WERI-Rb-1 (cell line): ENCODE results near the gene DMXL1.

Experiments used
- DNase-seq: peaks from one replicate; pipeline ENCODE4 v3.0.0-alpha.2; 2020
- H3K27ac ChIP-seq: fragments of 250-450 bp; sonication (Bioruptor Pico); 2 replicates; pipeline ENCODE4 v1.5.1; 2020; ENCODE audit warnings: mild to moderate bottlenecking, moderate library complexity
- H3K27me3 ChIP-seq: fragments of 250-450 bp; sonication (Bioruptor Pico); 2 replicates; pipeline ENCODE4 v1.5.1; 2021; ENCODE audit warnings: mild to moderate bottlenecking, low read depth, moderate library complexity; ENCODE audit not compliant: insufficient read depth, severe bottlenecking
- H3K36me3 ChIP-seq: fragments of 250-450 bp; sonication (Bioruptor Pico); 2 replicates; pipeline ENCODE4 v1.5.1; 2020; ENCODE audit warnings: mild to moderate bottlenecking, moderate library complexity
- H3K4me3 ChIP-seq: 2 replicates; pipeline ENCODE4 v1.5.1; 2011; ENCODE audit warnings: low read depth, mild to moderate bottlenecking, control low read depth, low read length
- H3K9me3 ChIP-seq: fragments of 250-450 bp; sonication (Bioruptor Pico); 2 replicates; pipeline ENCODE4 v1.5.1; 2021; ENCODE audit warnings: mild to moderate bottlenecking, moderate library complexity; ENCODE audit not compliant: severe bottlenecking
- CTCF ChIP-seq: IDR thresholded peaks from 2 replicates; pipeline ENCODE4 v1.5.1; 2011; ENCODE audit warnings: low read depth, mild to moderate bottlenecking, control low read depth, inconsistent platforms, low read length

Gene DMXL1

GRCh38 chr5:119158144-119158543 is 87.3 kb downstream of the DMXL1 start:
- Histone ChIP-seq H3K4me3 (no peak overlapping the region), H3K36me3 (peaks cover 7% of the 10 kb centered on the region; the same call in 1 of the 2 replicates), H3K9me3 (no peaks in the 10 kb centered on the region), H3K27me3 (no peaks in the 10 kb centered on the region), H3K27ac (no peak overlapping the region)
- no peak for DNase-seq
- no peak for TF ChIP-seq CTCF

GRCh38 chr5:119161430-119161829 is 90.5 kb downstream of the DMXL1 start:
- no peak for DNase-seq
- no peak for TF ChIP-seq CTCF
- no peaks in the 10 kb centered on the region for H3K27me3 ChIP-seq
- no peak overlapping the region for H3K4me3 ChIP-seq
- H3K27ac ChIP-seq = no peak overlapping the region
- no peaks in the 10 kb centered on the region; the same call in 1 of the 2 replicates for H3K36me3 ChIP-seq
- no peaks in the 10 kb centered on the region for H3K9me3 ChIP-seq

DNA sequence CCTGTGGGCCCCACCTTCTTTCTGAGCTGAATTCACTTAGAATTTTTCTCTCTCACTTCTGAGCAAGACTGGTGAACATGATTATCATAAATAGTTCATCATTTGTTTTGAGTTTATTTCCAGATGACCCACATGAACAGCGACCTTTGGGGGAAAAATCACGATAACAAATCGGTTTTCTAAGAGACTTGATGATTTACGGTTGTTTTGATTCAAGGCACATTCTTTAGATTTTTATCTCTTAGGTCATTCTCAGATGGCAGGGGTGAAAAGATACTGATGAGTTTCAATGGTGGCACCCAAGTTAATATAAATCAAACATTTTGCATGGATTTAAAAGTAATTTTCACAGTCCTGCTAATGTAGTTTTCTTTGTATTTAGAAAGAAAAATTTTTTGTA is 95.1 kb downstream of the DMXL1 start:
- H3K27ac ChIP-seq = no peak overlapping the region
- H3K36me3 ChIP-seq = no peaks in the 10 kb centered on the region; the same call in 1 of the 2 replicates
- H3K9me3 ChIP-seq = no peaks in the 10 kb centered on the region
- no peak for DNase-seq
- H3K27me3 ChIP-seq = no peaks in the 10 kb centered on the region
- TF ChIP-seq CTCF = no peak
- H3K4me3 ChIP-seq = no peak overlapping the region

- DNase-seq = no peak
- H3K27ac ChIP-seq = no peak overlapping the region
- no peak for TF ChIP-seq CTCF
- no peaks in the 10 kb centered on the region for H3K27me3 ChIP-seq
- no peak overlapping the region for H3K4me3 ChIP-seq
- H3K9me3 ChIP-seq = no peaks in the 10 kb centered on the region
- H3K36me3 ChIP-seq = no peaks in the 10 kb centered on the region; the same call in 1 of the 2 replicates
These were observed 97.5 kb downstream of the DMXL1 start for GRCh38 chr5:119168401-119168800.

DNA sequence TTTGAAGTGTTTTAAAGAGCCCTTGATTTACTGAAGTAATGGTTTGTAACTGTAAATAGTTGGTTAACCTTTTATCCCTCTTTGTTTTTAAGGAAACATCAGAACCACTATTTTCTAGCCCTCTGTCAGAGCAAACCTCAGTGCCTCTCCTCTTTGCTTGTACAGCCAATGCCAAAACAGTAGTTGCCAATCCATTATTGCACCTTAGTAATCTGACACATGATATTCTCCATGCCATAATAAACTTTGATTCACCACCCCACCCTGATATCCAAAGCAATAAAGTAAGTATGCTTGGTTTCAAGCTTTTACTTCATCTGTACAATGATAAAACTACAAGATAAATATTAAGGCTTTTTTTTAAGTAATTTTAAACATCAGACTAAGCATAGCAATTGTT is 100.8 kb downstream of the DMXL1 start:
- DNase-seq = no peak
- H3K36me3 ChIP-seq = no peaks in the 10 kb centered on the region; the same call in 1 of the 2 replicates
- no peak overlapping the region for H3K4me3 ChIP-seq
- H3K27ac ChIP-seq = no peak overlapping the region
- no peak for TF ChIP-seq CTCF
- H3K27me3 ChIP-seq = no peaks in the 10 kb centered on the region
- H3K9me3 ChIP-seq = no peaks in the 10 kb centered on the region

DNA sequence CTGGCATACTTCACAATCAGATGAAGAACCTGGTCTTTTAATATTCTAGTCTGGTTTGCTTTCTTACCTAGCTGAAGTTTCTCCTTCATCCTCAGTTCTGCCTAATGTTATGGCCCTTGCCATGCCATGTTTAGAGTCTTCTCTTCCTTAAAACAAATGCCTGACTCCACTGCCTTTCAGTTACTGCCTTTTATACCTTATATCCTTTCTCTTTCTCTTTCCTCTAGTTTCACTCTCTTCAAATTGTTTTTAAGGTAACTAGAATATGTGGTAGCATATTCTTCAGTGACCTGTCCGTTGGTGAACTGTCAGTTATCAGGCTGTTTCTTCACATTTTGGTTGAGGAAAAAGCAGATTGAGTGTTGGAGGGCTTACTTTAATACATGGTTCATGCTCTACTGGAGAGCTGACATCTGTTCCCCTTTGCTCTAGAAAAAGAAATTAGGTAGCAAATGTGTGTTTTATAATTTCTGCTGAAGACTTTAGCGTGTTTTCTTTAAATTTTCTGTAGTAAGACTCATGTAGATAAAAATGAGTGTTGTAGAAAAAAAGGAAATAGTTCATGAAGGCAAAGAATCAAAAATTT is 103.8 kb downstream of the DMXL1 start:
- Histone ChIP-seq H3K27me3 (no peaks in the 10 kb centered on the region), H3K4me3 (no peak overlapping the region), H3K27ac (no peak overlapping the region), H3K9me3 (no peaks in the 10 kb centered on the region), H3K36me3 (peaks cover 6% of the 10 kb centered on the region; the same call in 1 of the 2 replicates)
- TF ChIP-seq CTCF = no peak
- DNase-seq = no peak
